ENCODE results near the gene DMBX1.

DNA sequence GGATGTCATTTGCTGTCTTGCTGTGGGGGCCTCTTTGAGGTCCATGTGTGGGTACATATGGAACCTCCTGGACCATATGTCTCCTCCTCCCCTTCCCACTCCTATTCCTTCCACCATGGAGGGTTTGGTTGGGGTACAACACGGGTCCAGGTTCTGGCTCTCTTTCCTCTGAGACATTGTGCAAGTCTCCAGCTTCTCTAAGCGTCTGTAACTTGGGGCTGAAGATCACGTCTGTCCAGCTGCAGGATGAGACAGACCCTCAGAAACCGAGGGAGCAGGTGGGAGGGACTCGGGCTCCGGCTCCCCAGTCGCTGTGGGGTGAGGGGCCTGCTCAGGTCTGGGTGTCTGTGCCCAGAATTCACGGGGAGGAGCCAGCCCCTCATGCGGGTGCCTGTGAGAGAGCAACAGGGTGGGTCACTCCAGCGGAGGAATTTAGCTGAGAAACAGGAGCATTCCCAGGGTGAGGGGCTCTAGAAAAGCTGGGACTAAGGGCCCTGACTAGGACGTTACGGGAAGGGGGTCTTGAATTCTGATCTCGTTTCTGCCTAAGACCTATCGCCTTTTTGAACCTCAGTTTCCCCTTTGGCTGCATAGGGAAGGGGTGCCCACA is 42.0 kb upstream of the DMBX1 start:
- TF ChIP-seq, protein P1, sequence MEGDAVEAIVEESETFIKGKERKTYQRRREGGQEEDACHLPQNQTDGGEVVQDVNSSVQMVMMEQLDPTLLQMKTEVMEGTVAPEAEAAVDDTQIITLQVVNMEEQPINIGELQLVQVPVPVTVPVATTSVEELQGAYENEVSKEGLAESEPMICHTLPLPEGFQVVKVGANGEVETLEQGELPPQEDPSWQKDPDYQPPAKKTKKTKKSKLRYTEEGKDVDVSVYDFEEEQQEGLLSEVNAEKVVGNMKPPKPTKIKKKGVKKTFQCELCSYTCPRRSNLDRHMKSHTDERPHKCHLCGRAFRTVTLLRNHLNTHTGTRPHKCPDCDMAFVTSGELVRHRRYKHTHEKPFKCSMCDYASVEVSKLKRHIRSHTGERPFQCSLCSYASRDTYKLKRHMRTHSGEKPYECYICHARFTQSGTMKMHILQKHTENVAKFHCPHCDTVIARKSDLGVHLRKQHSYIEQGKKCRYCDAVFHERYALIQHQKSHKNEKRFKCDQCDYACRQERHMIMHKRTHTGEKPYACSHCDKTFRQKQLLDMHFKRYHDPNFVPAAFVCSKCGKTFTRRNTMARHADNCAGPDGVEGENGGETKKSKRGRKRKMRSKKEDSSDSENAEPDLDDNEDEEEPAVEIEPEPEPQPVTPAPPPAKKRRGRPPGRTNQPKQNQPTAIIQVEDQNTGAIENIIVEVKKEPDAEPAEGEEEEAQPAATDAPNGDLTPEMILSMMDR (IDR thresholded peaks at IDR 0.05) = no peak
- TF ChIP-seq POLR2AphosphoS5 (IDR thresholded peaks at IDR 0.05) = no peak
- TF ChIP-seq POLR2A (IDR thresholded peaks at IDR 0.05) = no peak
- no peak for TF ChIP-seq EP300 (IDR thresholded peaks at IDR 0.05)

All from suprapubic skin (tissue), 4 donors.